HepG2 (cell line): ENCODE data around the gene MARK4. TPM values are rescaled to one million over a fixed set of nuclear protein-coding genes. Genes with fewer than 3 reads are reported as not detected.

ENCODE experiments used
- ZNF276 ChIP-seq: sonication (generic); formaldehyde crosslinking; IDR thresholded peaks from 2 replicates; pipeline ENCODE4 v1.4.0; 2020; ENCODE audit warnings: mild to moderate bottlenecking, low read depth, missing genetic modification reagents
- polyA plus RNA-seq, 8 experiments: library from polyadenylated mRNA; depleted of rRNA in 3 of 8; stranded (reverse) in 7 of 8; unstranded in 1 of 8; fragments of >200 nt; fragmentation: Illumina TruSeq in 4 of 8; extraction: Trizol in 4 of 8; gene quantifications; 2 replicates each; pipeline versions ENCODE4 v1.2.1 to v1.2.3, GENCODE V29; 2011 to 2016; ENCODE audit warnings: low read depth in 4 of 8, missing spikeins in 1 of 8, mixed read lengths in 1 of 8; ENCODE audit not compliant: insufficient read depth in 1 of 8
- total RNA-seq, 5 experiments: library from RNA; depleted of rRNA; stranded (reverse); fragments of >200 nt; fragmentation: Illumina TruSeq; extraction: Trizol; gene quantifications; 2 replicates each; pipeline ENCODE4 v1.2.3, GENCODE V29; 2016; ENCODE audit warnings: low read depth in 1 of 5

MARK4 gene
- total and polyA plus RNA-seq, 2 of the 13 experiments (the other 11 are each of a cell fraction or from before 2014, with no cell fraction given) = 7.0 to 12.2 TPM

GRCh38 chr19:45354241-45354842 is 103.3 kb downstream of the MARK4 start (continued):
- no peak for TF ChIP-seq ZNF276 (CRISPR knock-in tag)

Other genes starting within 250 kb of the MARK4 start
- 2.8 and 3.5 TPM in 2 replicates for gene RELB, start 249.8 kb upstream of the MARK4 start, total RNA-seq (2016; rRNA removed; fragmentation: Illumina TruSeq; extraction: Trizol)
- 1.9 and 4.2 TPM in 2 replicates for gene RELB, start 249.8 kb upstream of the MARK4 start, polyA plus RNA-seq (2011; rRNA removed)
- 7.4 and 32.0 TPM in 2 replicates for gene CLASRP, start 212.2 kb upstream of the MARK4 start, total RNA-seq (2016; rRNA removed; fragmentation: Illumina TruSeq; extraction: Trizol)
- gene CLASRP, start 212.2 kb upstream of the MARK4 start, polyA plus RNA-seq (2011; rRNA removed) = 51.1 and 51.4 TPM in 2 replicates
- 0.62 and 0.63 TPM in 2 replicates for gene ZNF296, start 174.8 kb upstream of the MARK4 start, total RNA-seq (2016; rRNA removed; fragmentation: Illumina TruSeq; extraction: Trizol)
- 0.26 and 0.39 TPM in 2 replicates for gene ZNF296, start 174.8 kb upstream of the MARK4 start, polyA plus RNA-seq (2011; rRNA removed)
- 30.6 and 42.0 TPM in 2 replicates for gene GEMIN7, start 172.0 kb upstream of the MARK4 start, total RNA-seq (2016; rRNA removed; fragmentation: Illumina TruSeq; extraction: Trizol)
- 22.2 and 24.1 TPM in 2 replicates for gene GEMIN7, start 172.0 kb upstream of the MARK4 start, polyA plus RNA-seq (2011; rRNA removed)
- gene PPP1R37, start 158.1 kb upstream of the MARK4 start, total RNA-seq (2016; rRNA removed; fragmentation: Illumina TruSeq; extraction: Trizol) = 9.2 and 14.3 TPM in 2 replicates
- gene PPP1R37, start 158.1 kb upstream of the MARK4 start, polyA plus RNA-seq (2011; rRNA removed) = 9.0 and 13.9 TPM in 2 replicates
- gene NKPD1, start 90.3 kb upstream of the MARK4 start, total RNA-seq (2016; rRNA removed; fragmentation: Illumina TruSeq; extraction: Trizol) = not detected in 2 replicates
- 0.03 and 0.10 TPM in 2 replicates for gene NKPD1, start 90.3 kb upstream of the MARK4 start, polyA plus RNA-seq (2011; rRNA removed)
- gene TRAPPC6A, start 73.0 kb upstream of the MARK4 start, total RNA-seq (2016; rRNA removed; fragmentation: Illumina TruSeq; extraction: Trizol) = 6.2 and 6.5 TPM in 2 replicates
- gene TRAPPC6A, start 73.0 kb upstream of the MARK4 start, polyA plus RNA-seq (2011; rRNA removed) = 21.0 and 27.2 TPM in 2 replicates
- 3.2 and 4.3 TPM in 2 replicates for gene BLOC1S3, start 72.5 kb upstream of the MARK4 start, total RNA-seq (2016; rRNA removed; fragmentation: Illumina TruSeq; extraction: Trizol)
- 4.8 TPM in 2 replicates for gene BLOC1S3, start 72.5 kb upstream of the MARK4 start, polyA plus RNA-seq (2011; rRNA removed)
- not detected in 2 replicates for gene EXOC3L2, start 5.9 kb upstream of the MARK4 start, total RNA-seq (2016; rRNA removed; fragmentation: Illumina TruSeq; extraction: Trizol)
- 0.21 TPM in 1 of 2 replicates, not detected in the other for gene EXOC3L2, start 5.9 kb upstream of the MARK4 start, polyA plus RNA-seq (2011; rRNA removed)
- 0.27 and 0.80 TPM in 2 replicates for gene CKM, start 71.6 kb downstream of the MARK4 start, total RNA-seq (2016; rRNA removed; fragmentation: Illumina TruSeq; extraction: Trizol)
- gene CKM, start 71.6 kb downstream of the MARK4 start, polyA plus RNA-seq (2011; rRNA removed) = 0.54 and 0.59 TPM in 2 replicates
- not detected in 2 replicates for gene KLC3, start 89.5 kb downstream of the MARK4 start, total RNA-seq (2016; rRNA removed; fragmentation: Illumina TruSeq; extraction: Trizol)
- 0.13 and 0.26 TPM in 2 replicates for gene KLC3, start 89.5 kb downstream of the MARK4 start, polyA plus RNA-seq (2011; rRNA removed)
- gene ERCC2, start 119.3 kb downstream of the MARK4 start, total RNA-seq (2016; rRNA removed; fragmentation: Illumina TruSeq; extraction: Trizol) = 20.5 and 25.4 TPM in 2 replicates
- gene ERCC2, start 119.3 kb downstream of the MARK4 start, polyA plus RNA-seq (2011; rRNA removed) = 49.2 and 63.4 TPM in 2 replicates
- gene PPP1R13L, start 153.8 kb downstream of the MARK4 start, total RNA-seq (2016; rRNA removed; fragmentation: Illumina TruSeq; extraction: Trizol) = 1.3 and 1.6 TPM in 2 replicates
- 6.6 and 8.8 TPM in 2 replicates for gene PPP1R13L, start 153.8 kb downstream of the MARK4 start, polyA plus RNA-seq (2011; rRNA removed)
- 20.8 and 23.3 TPM in 2 replicates for gene POLR1G, start 155.4 kb downstream of the MARK4 start, total RNA-seq (2016; rRNA removed; fragmentation: Illumina TruSeq; extraction: Trizol)
- 3.5 and 4.3 TPM in 2 replicates for gene POLR1G, start 155.4 kb downstream of the MARK4 start, polyA plus RNA-seq (2011; rRNA removed)
- 39.3 and 40.0 TPM in 2 replicates for gene ERCC1, start 172.6 kb downstream of the MARK4 start, total RNA-seq (2016; rRNA removed; fragmentation: Illumina TruSeq; extraction: Trizol)
- 66.4 and 76.6 TPM in 2 replicates for gene ERCC1, start 172.6 kb downstream of the MARK4 start, polyA plus RNA-seq (2011; rRNA removed)
- gene FOSB, start 216.7 kb downstream of the MARK4 start, total RNA-seq (2016; rRNA removed; fragmentation: Illumina TruSeq; extraction: Trizol) = 0.21 and 6.0 TPM in 2 replicates
- 2.8 TPM in 2 replicates for gene FOSB, start 216.7 kb downstream of the MARK4 start, polyA plus RNA-seq (2011; rRNA removed)
- gene RTN2, start 245.8 kb downstream of the MARK4 start, total RNA-seq (2016; rRNA removed; fragmentation: Illumina TruSeq; extraction: Trizol) = 2.1 and 2.9 TPM in 2 replicates
- 17.1 and 18.0 TPM in 2 replicates for gene RTN2, start 245.8 kb downstream of the MARK4 start, polyA plus RNA-seq (2011; rRNA removed)
- 0.31 and 0.67 TPM in 2 replicates for gene PPM1N, start 247.2 kb downstream of the MARK4 start, total RNA-seq (2016; rRNA removed; fragmentation: Illumina TruSeq; extraction: Trizol)
- 1.3 and 1.8 TPM in 2 replicates for gene PPM1N, start 247.2 kb downstream of the MARK4 start, polyA plus RNA-seq (2011; rRNA removed)